ENCODE data around the gene NFATC1.

NFATC1 gene

GRCh38 chr18:79570266-79571201 is 174.8 kb downstream of the NFATC1 start:
- no peaks in the 10 kb centered on the region for H3K36me3 ChIP-seq (ENCODE audit: control insufficient read depth, insufficient read depth, low read length)
- no peak overlapping the region for H3K4me3 ChIP-seq (ENCODE audit: low read depth, low read length)
- H2AFZ ChIP-seq = no peak overlapping the region
- H3K4me2 ChIP-seq (ENCODE audit: low read length) = no peak overlapping the region
- H3K27me3 ChIP-seq (ENCODE audit: control insufficient read depth, insufficient read depth, low read length) = no peaks in the 10 kb centered on the region
- H3K79me2 ChIP-seq = no peaks in the 10 kb centered on the region
- no peak for TF ChIP-seq CTCF (IDR thresholded peaks at IDR 0.05)
- peaks cover 5% of the 10 kb centered on the region for H3K9me3 ChIP-seq (ENCODE audit: control insufficient read depth, low read length)
- H3K9ac ChIP-seq = no peak overlapping the region
- H3K4me1 ChIP-seq = no peaks in the 10 kb centered on the region
- H3K27ac ChIP-seq = no peak overlapping the region

GRCh38 chr18:79571211-79572092 is 175.7 kb downstream of the NFATC1 start:
- H3K79me2 ChIP-seq = no peaks in the 10 kb centered on the region

GRCh38 chr18:79572093-79572780 is 176.5 kb downstream of the NFATC1 start:
- Histone ChIP-seq H3K36me3 (ENCODE audit: control insufficient read depth, insufficient read depth, low read length) (no peaks in the 10 kb centered on the region), H3K27ac (no peak overlapping the region), H3K4me2 (ENCODE audit: low read length) (no peak overlapping the region), H3K9ac (no peak overlapping the region), H3K27me3 (ENCODE audit: control insufficient read depth, insufficient read depth, low read length) (no peaks in the 10 kb centered on the region), H3K4me1 (no peaks in the 10 kb centered on the region), H3K9me3 (ENCODE audit: control insufficient read depth, low read length) (peaks cover 5% of the 10 kb centered on the region), H3K79me2 (no peaks in the 10 kb centered on the region), H3K4me3 (ENCODE audit: low read depth, low read length) (no peak overlapping the region), H2AFZ (no peak overlapping the region)
- TF ChIP-seq CTCF (IDR thresholded peaks at IDR 0.05) = no peak

More at GRCh38 chr18:79571211-79572092, 175.7 kb downstream of the NFATC1 start:
- no peaks in the 10 kb centered on the region for H3K27me3 ChIP-seq (ENCODE audit: control insufficient read depth, insufficient read depth, low read length)
- H3K9me3 ChIP-seq (ENCODE audit: control insufficient read depth, low read length) = peaks cover 5% of the 10 kb centered on the region
- no peak overlapping the region for H3K4me2 ChIP-seq (ENCODE audit: low read length)
- no peak overlapping the region for H3K27ac ChIP-seq
- no peaks in the 10 kb centered on the region for H3K36me3 ChIP-seq (ENCODE audit: control insufficient read depth, insufficient read depth, low read length)
- TF ChIP-seq CTCF (IDR thresholded peaks at IDR 0.05) = no peak
- no peak overlapping the region for H3K4me3 ChIP-seq (ENCODE audit: low read depth, low read length)
- no peak overlapping the region for H2AFZ ChIP-seq
- no peaks in the 10 kb centered on the region for H3K4me1 ChIP-seq
- no peak overlapping the region for H3K9ac ChIP-seq

- no peak overlapping the region for H3K27ac ChIP-seq
- H3K4me2 ChIP-seq (ENCODE audit: low read length) = no peak overlapping the region
- H3K9me3 ChIP-seq (ENCODE audit: control insufficient read depth, low read length) = peaks cover 5% of the 10 kb centered on the region
- no peaks in the 10 kb centered on the region for H3K79me2 ChIP-seq
- no peak overlapping the region for H3K4me3 ChIP-seq (ENCODE audit: low read depth, low read length)
- no peak overlapping the region for H2AFZ ChIP-seq
- H3K9ac ChIP-seq = no peak overlapping the region
- no peak for TF ChIP-seq CTCF (IDR thresholded peaks at IDR 0.05)
- H3K4me1 ChIP-seq = no peaks in the 10 kb centered on the region
- no peaks in the 10 kb centered on the region for H3K27me3 ChIP-seq (ENCODE audit: control insufficient read depth, insufficient read depth, low read length)
- no peaks in the 10 kb centered on the region for H3K36me3 ChIP-seq (ENCODE audit: control insufficient read depth, insufficient read depth, low read length)
Observed at GRCh38 chr18:79572848-79573451, 177.2 kb downstream of the NFATC1 start.

Measured in parathyroid adenoma (tissue), 2 donors.